Mesendoderm (in vitro differentiated cells): Measurements from ENCODE around the gene LRRC74B.

Experiments
- DNase-seq: peaks from one replicate; pipeline ENCODE4 v3.0.0; 2013
- H2AK5ac ChIP-seq: 2 replicates; pipeline ENCODE4 v1.6.1; 2013; ENCODE audit warnings: low read length, inconsistent platforms
- H2BK120ac ChIP-seq: 2 replicates; pipeline ENCODE4 v1.6.1; 2013; ENCODE audit warnings: low read depth, mild to moderate bottlenecking, low read length, moderate library complexity, mixed read lengths
- H2BK15ac ChIP-seq: replicated peaks from 2 replicates; pipeline ENCODE4 v1.6.1; 2013; ENCODE audit warnings: low read depth, mild to moderate bottlenecking, moderate library complexity
- H2BK5ac ChIP-seq: 2 replicates; pipeline ENCODE4 v1.6.1; 2013; ENCODE audit warnings: low read length, inconsistent platforms
- H3K18ac ChIP-seq: 2 replicates; pipeline ENCODE4 v1.6.1; 2013; ENCODE audit warnings: mild to moderate bottlenecking, low read length, mixed read lengths
- H3K23ac ChIP-seq: one replicate; pipeline ENCODE4 v1.6.1; 2013; ENCODE audit warnings: low read length
- H3K27ac ChIP-seq: 2 replicates; pipeline ENCODE4 v1.5.1; 2013; ENCODE audit warnings: low read depth, mild to moderate bottlenecking, inconsistent platforms, low read length, moderate library complexity
- H3K27me3 ChIP-seq: 2 replicates; pipeline ENCODE4 v1.6.1; 2013; ENCODE audit warnings: low read length, control low read depth, mild to moderate bottlenecking, inconsistent platforms; ENCODE audit not compliant: insufficient read depth, poor library complexity
- H3K36me3 ChIP-seq: 2 replicates; pipeline ENCODE4 v1.6.1; 2013; ENCODE audit warnings: low read length, inconsistent platforms; ENCODE audit not compliant: control insufficient read depth, insufficient read depth
- H3K4ac ChIP-seq: one replicate; pipeline ENCODE4 v1.6.1; 2013; ENCODE audit warnings: low read depth, mild to moderate bottlenecking, low read length, moderate library complexity
- H3K4me1 ChIP-seq: 2 replicates; pipeline ENCODE4 v1.6.1; 2013; ENCODE audit warnings: low read depth, low read length, inconsistent platforms; ENCODE audit not compliant: control insufficient read depth
- H3K4me2 ChIP-seq: 2 replicates; pipeline ENCODE4 v1.6.1; 2013; ENCODE audit warnings: low read length
- H3K4me3 ChIP-seq: 2 replicates; pipeline ENCODE4 v1.5.1; 2013; ENCODE audit warnings: mild to moderate bottlenecking, low read length
- H3K56ac ChIP-seq: one replicate; pipeline ENCODE4 v1.6.1; 2013; ENCODE audit warnings: low read length
- H3K79me1 ChIP-seq: 2 replicates; pipeline ENCODE4 v1.6.1; 2013; ENCODE audit warnings: low read length, inconsistent platforms
- H3K79me2 ChIP-seq: 2 replicates; pipeline ENCODE4 v1.6.1; 2013; ENCODE audit warnings: mild to moderate bottlenecking, low read length; ENCODE audit not compliant: control insufficient read depth, insufficient read depth
- H3K9ac ChIP-seq: 2 replicates; pipeline ENCODE4 v1.6.1; 2013; ENCODE audit warnings: low read length, inconsistent platforms
- H4K5ac ChIP-seq: one replicate; pipeline ENCODE4 v1.6.1; 2013; ENCODE audit warnings: low read length
- H4K8ac ChIP-seq: one replicate; pipeline ENCODE4 v1.6.1; 2013; ENCODE audit warnings: low read depth, mild to moderate bottlenecking, control low read depth, low read length, moderate library complexity
- WGBS: extraction: QIAGEN DNeasy Blood & Tissue Kit; methylation state at CpG from one replicate; pipeline ENCODE4 v1.1.7; 2013; ENCODE audit warnings: low lambda C conversion rate, missing lambda C conversion rate; ENCODE audit not compliant: insufficient coverage; ENCODE audit errors: extremely low coverage; 5-methylcytosine and 5-hydroxymethylcytosine counted together

Gene LRRC74B

DNA sequence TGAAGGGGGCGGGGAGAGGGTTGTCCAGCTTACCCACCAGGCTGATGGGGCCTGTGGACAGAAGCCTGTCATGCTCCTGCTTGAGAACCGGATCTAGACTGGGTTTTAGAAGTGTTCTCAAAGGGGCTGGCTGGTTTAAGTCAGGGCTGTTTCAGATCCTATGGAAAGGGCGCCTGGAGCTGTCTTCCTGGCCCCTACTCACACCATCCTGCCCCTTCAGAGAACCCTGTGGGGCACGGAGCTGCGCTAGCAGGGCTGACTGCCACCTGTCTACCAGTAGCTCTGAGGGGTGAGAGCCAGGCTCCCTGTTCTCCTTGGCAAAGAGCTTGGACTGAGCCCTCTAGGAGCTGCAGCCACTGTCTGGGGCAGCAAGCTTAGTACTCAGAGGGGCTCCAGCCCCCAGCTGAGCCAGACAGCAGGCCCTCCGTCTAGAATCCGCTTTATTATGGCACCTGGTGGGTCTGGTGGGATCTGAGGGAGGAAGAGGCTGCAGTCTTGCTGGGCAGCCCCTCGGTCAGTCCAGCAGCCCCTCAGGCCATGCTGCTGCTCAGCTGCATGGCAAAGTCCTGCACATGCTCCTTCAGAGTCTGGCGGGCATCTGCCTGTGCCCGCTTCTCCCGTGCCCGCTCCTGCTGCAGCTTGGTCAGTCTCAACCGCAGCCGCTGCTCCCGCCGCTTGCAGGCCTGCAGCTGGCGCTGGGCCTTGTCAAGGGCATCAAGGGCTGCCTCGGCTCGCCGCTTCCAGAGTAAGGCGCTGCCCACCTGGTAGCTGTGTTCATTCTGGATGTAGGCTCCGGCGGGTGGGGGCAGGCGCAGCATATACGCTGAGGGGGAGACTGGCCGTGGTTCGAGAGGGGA lies 46.2 kb upstream of the LRRC74B start:
- Histone ChIP-seq H3K56ac (no peak overlapping the region), H3K4ac (no peak overlapping the region), H3K23ac (no peak overlapping the region), H3K27me3 (no peaks in the 10 kb centered on the region), H4K8ac (no peak overlapping the region), H2AK5ac (no peak overlapping the region), H2BK120ac (no peak overlapping the region), H3K36me3 (no peaks in the 10 kb centered on the region), H3K27ac (no peak overlapping the region), H3K79me1 (peaks cover 5% of the 10 kb centered on the region), H3K4me2 (no peak overlapping the region), H4K5ac (no peak overlapping the region), H2BK15ac (no peak overlapping the region), H3K79me2 (peaks cover 2% of the 10 kb centered on the region), H3K4me3 (no peak overlapping the region), H3K18ac (no peak overlapping the region), H3K4me1 (no peaks in the 10 kb centered on the region), H2BK5ac (no peak overlapping the region), H3K9ac (no peak overlapping the region)
- no CpG with 5 or more reads among the region's 27 CpGs for WGBS
- DNase-seq: no peak

DNA sequence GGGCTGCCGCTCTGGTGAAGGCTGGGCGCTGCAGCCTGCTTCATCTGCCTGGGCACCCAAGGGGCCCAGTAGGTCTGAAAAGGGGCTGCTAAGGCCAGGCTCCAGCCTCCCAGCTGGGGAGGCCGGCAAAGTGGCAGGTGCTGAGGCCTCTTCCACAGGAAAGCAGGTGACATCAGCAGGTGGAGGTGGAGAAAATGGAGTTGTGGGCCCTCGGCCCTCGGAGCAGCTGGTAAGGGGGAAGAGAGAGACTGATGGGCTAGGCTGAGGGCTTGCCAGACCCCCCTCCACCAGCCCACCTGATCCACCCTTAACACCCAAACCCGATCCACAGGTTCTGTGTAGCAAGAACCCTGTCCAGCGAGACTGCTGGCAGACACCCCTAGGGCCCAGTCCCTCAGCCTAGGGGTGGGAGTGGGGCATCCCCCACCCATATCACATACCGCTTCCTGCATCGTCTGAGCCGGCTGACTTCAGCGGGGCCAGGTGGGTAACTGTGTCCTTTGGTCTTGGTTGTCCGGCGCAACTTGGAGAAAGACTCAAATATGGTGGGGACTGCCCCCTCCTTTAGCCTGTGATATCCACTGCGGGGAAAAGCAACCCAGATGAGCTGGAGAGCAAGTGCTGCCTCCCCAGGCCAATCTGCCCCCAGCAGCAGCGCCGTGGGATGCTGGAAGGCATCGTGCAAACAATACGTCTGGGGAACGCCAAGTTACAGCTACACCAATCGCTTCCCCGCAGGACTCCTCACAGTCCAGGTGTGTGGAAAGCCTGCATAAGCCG lies 45.3 kb upstream of the LRRC74B start:
- no peak overlapping the region for H2BK5ac ChIP-seq

DNA sequence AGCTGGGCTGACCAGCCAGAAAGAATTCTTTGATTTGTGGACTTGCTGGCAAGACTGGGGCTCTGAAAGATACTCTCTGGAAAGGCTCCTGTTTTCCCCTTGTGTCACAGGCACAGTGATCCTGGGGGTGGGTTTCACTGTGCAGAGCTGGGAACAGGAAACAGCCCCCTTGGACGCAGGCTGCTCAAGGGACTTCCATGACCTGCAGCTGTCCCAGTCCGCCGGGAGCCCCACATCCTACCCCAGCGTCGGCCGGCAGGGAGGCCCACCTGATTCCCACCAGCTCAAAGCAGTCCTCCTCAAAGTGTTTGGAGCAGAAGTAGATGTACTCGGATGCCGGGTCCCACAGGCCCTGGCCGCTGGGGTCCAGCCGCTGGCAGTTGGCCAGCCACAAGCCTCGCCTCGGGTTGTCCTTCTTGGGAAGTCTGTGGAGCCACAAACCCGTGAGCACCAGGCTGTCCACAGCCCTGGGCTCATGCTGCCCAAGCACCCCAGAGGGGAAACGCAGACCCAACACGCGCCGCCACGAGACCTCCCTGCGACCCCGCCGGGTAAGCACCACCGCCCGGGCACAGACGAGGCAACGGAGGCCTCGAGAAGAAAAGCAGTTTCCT lies 44.7 kb upstream of the LRRC74B start:
- Histone ChIP-seq H3K27me3 (no peaks in the 10 kb centered on the region), H4K5ac (no peak overlapping the region), H3K79me2 (peaks cover 2% of the 10 kb centered on the region), H4K8ac (no peak overlapping the region), H3K56ac (peak overlapping the region; percentile 96), H3K4me1 (no peaks in the 10 kb centered on the region), H2AK5ac (no peak overlapping the region), H2BK120ac (no peak overlapping the region), H3K23ac (peak overlapping the region; percentile 76), H3K4ac (peak overlapping the region; percentile 46), H3K79me1 (peaks cover 5% of the 10 kb centered on the region), H3K36me3 (no peaks in the 10 kb centered on the region), H3K9ac (peak overlapping the region; percentile 91), H3K4me3 (peak overlapping the region; percentile 72), H3K18ac (peak overlapping the region; percentile 4), H3K27ac (peak overlapping the region; percentile 97), H2BK5ac (no peak overlapping the region), H3K4me2 (peak overlapping the region; percentile 68), H2BK15ac (no peak overlapping the region)
- no CpG with 5 or more reads among the region's 26 CpGs for WGBS
- DNase-seq: no peak

More for the DNA sequence above, 45.3 kb upstream of the LRRC74B start:
- DNase-seq: no peak
- H3K27ac ChIP-seq: no peak overlapping the region
- WGBS: no CpG with 5 or more reads among the region's 22 CpGs
- H4K5ac ChIP-seq: no peak overlapping the region
- H3K36me3 ChIP-seq: no peaks in the 10 kb centered on the region
- peaks cover 5% of the 10 kb centered on the region for H3K79me1 ChIP-seq
- H3K18ac ChIP-seq: no peak overlapping the region
- no peak overlapping the region for H2AK5ac ChIP-seq
- no peak overlapping the region for H3K4me3 ChIP-seq
- no peak overlapping the region for H4K8ac ChIP-seq
- no peak overlapping the region for H2BK120ac ChIP-seq
- peak overlapping the region; percentile 91 for H3K9ac ChIP-seq
- H3K4me2 ChIP-seq: peak overlapping the region; percentile 68
- H3K27me3 ChIP-seq: no peaks in the 10 kb centered on the region
- peak overlapping the region; percentile 46 for H3K4ac ChIP-seq
- no peak overlapping the region for H3K23ac ChIP-seq
- no peak overlapping the region for H2BK15ac ChIP-seq
- peaks cover 2% of the 10 kb centered on the region for H3K79me2 ChIP-seq
- no peaks in the 10 kb centered on the region for H3K4me1 ChIP-seq
- H3K56ac ChIP-seq: peak overlapping the region; percentile 96

DNA sequence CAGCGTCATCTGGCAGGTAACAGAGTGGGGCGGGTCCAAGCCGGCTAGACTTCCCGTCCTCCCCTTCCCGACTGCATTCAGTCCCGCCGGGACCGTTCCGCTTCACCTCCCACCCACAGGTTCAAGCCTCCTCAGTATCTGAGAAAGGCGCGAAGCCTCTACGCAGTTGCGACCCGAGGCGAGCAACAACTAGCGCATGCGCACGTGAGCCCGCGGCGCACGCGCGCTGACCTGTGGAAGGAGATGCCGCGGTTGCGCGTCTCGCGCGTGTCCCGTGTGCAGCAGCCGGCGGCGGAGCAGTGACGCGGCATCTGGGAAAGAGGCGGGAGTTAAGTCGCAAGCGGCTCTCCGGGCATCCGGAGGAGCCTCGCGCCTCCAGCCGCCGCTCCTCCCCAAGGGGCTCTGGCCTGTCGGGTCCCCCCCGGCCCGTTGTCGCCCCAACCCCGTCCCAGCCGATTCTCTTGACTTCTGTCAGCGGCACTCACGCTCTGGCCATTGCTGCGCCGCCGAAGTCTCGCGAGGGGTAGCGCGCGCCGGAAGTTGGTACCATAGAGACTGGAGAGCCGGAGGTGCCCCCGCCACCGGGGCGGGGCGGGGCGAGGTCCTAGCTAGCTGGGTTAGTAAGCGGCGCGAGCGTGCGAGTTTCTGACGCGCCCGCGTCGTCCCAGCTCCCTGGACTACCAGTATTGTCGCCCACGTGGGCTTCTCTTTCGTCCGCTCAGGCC lies 44.0 kb upstream of the LRRC74B start, which contains the start of gene THAP7:
Gene THAP7 (minus strand): TSS at position 518 of the 725 bp plus-strand sequence. CDS start 207 bp downstream, at position 311.
- Histone ChIP-seq H3K4me1 (no peaks in the 10 kb centered on the region), H2BK15ac (no peak within 1 kb of the TSS), H3K56ac (peak within 1 kb of the TSS; percentile 96), H3K18ac (peak within 1 kb of the TSS; percentile 76), H3K79me2 (peaks cover 2% of the 10 kb centered on the region), H2BK120ac (no peak within 1 kb of the TSS), H3K79me1 (peaks cover 5% of the 10 kb centered on the region), H4K8ac (no peak within 1 kb of the TSS), H3K36me3 (no peaks in the 10 kb centered on the region), H3K9ac (peak within 1 kb of the TSS; percentile 91), H3K4ac (peak within 1 kb of the TSS; percentile 98), H2BK5ac (peak within 1 kb of the TSS; percentile 63), H3K4me2 (peak within 1 kb of the TSS; percentile 94), H3K27me3 (no peaks in the 10 kb centered on the region), H4K5ac (no peak within 1 kb of the TSS), H2AK5ac (peak within 1 kb of the TSS; percentile 76), H3K23ac (peak within 1 kb of the TSS; percentile 76), H3K4me3 (peak within 1 kb of the TSS; percentile 79), H3K27ac (peak within 1 kb of the TSS; percentile 97)
- no CpG with 5 or more reads among the region's 83 CpGs for WGBS
- DNase-seq: peak; percentile 97

DNA sequence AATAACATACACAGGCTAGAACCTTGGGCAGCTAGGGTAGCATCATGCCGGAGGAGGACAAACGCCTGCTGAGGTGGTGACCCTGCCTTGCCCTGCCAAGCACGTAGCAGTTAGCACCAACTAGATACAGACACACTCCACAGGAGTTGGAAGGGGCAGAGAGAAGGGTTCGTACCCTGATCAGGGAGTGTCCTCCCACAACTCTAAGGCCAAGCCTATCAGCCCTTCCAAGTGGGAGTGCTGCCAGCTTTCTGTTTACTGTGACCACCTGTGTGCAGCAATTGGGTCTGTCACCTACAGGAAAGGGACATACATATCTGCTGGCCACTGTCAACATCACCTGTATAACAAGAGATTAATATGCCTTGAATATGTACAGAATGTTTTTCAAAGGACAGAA lies 42.0 kb upstream of the LRRC74B start:
- H3K79me1 ChIP-seq: peaks cover 5% of the 10 kb centered on the region
- WGBS: no CpG with 5 or more reads among the region's 4 CpGs
- no peak overlapping the region for H2BK5ac ChIP-seq
- no peak overlapping the region for H3K23ac ChIP-seq
- H3K4me3 ChIP-seq: no peak overlapping the region
- H3K36me3 ChIP-seq: no peaks in the 10 kb centered on the region
- H3K27me3 ChIP-seq: no peaks in the 10 kb centered on the region
- H4K8ac ChIP-seq: no peak overlapping the region
- no peak overlapping the region for H2BK15ac ChIP-seq
- no peak overlapping the region for H3K18ac ChIP-seq
- H2AK5ac ChIP-seq: no peak overlapping the region
- H3K27ac ChIP-seq: no peak overlapping the region
- no peak overlapping the region for H4K5ac ChIP-seq
- no peak overlapping the region for H3K9ac ChIP-seq
- peaks cover 2% of the 10 kb centered on the region for H3K79me2 ChIP-seq
- no peak overlapping the region for H3K56ac ChIP-seq
- no peak overlapping the region for H3K4me2 ChIP-seq
- H2BK120ac ChIP-seq: no peak overlapping the region
- H3K4me1 ChIP-seq: no peaks in the 10 kb centered on the region
- no peak overlapping the region for H3K4ac ChIP-seq
- no peak for DNase-seq
